Measurements from ENCODE around the gene SLC66A2.

SLC66A2 gene

GRCh38 chr18:79982736-79983135 lies 31.3 kb upstream of the SLC66A2 start:
- Histone ChIP-seq H3K27me3 (ENCODE audit: insufficient read depth, low read length, poor library complexity, severe bottlenecking) (no peaks in the 10 kb centered on the region), H3K4me3 (ENCODE audit: low read length, poor library complexity, severe bottlenecking) (peak overlapping the region; percentile 56), H3K9me2 (replicated peaks; ENCODE audit: low read depth, low read length) (no peaks in the 10 kb centered on the region), H3K9ac (ENCODE audit: low read depth, low read length, poor library complexity, severe bottlenecking) (no peak overlapping the region), H3F3A (ENCODE audit: low read depth) (no peaks in the 10 kb centered on the region), H4K20me1 (ENCODE audit: insufficient read depth, low read length, poor library complexity, severe bottlenecking) (peaks cover 92% of the 10 kb centered on the region), H3K36me3 (ENCODE audit: insufficient read depth, low read length) (no peaks in the 10 kb centered on the region), H2AFZ (ENCODE audit: low read length) (no peak overlapping the region), H3K79me2 (ENCODE audit: insufficient read depth, low read length) (peaks cover 99% of the 10 kb centered on the region), H3K4me1 (ENCODE audit: insufficient read depth, low read length, poor library complexity, severe bottlenecking) (peaks cover 77% of the 10 kb centered on the region), H3K9me3 (ENCODE audit: insufficient read depth, low read depth, low read length) (no peaks in the 10 kb centered on the region), H3K4me2 (ENCODE audit: low read depth, low read length, poor library complexity, severe bottlenecking) (peak overlapping the region; percentile 94)
- TF ChIP-seq CTCF (conservative IDR thresholded peaks at IDR 0.05; ENCODE audit: low read length): no peak
- no peak for TF ChIP-seq EZH2phosphoT487 (IDR thresholded peaks at IDR 0.05; ENCODE audit: borderline replicate concordance)

GRCh38 chr18:79980585-79980984 lies 29.1 kb upstream of the SLC66A2 start:
- Histone ChIP-seq H3K27me3 (ENCODE audit: insufficient read depth, low read length, poor library complexity, severe bottlenecking) (no peaks in the 10 kb centered on the region), H3K9me3 (ENCODE audit: insufficient read depth, low read depth, low read length) (no peaks in the 10 kb centered on the region), H3K4me2 (ENCODE audit: low read depth, low read length, poor library complexity, severe bottlenecking) (peak overlapping the region; percentile 49), H4K20me1 (ENCODE audit: insufficient read depth, low read length, poor library complexity, severe bottlenecking) (peaks cover 89% of the 10 kb centered on the region), H3K36me3 (ENCODE audit: insufficient read depth, low read length) (peaks cover 12% of the 10 kb centered on the region; the same call in 1 of the 2 replicates), H3F3A (ENCODE audit: low read depth) (no peaks in the 10 kb centered on the region), H3K79me2 (ENCODE audit: insufficient read depth, low read length) (peaks cover 99% of the 10 kb centered on the region), H2AFZ (ENCODE audit: low read length) (no peak overlapping the region), H3K4me3 (ENCODE audit: low read length, poor library complexity, severe bottlenecking) (peak overlapping the region; percentile 19), H3K9ac (ENCODE audit: low read depth, low read length, poor library complexity, severe bottlenecking) (peak overlapping the region; percentile 23), H3K4me1 (ENCODE audit: insufficient read depth, low read length, poor library complexity, severe bottlenecking) (peaks cover 56% of the 10 kb centered on the region), H3K9me2 (replicated peaks; ENCODE audit: low read depth, low read length) (no peaks in the 10 kb centered on the region)
- TF ChIP-seq CTCF (conservative IDR thresholded peaks at IDR 0.05; ENCODE audit: low read length) (no peak), EZH2phosphoT487 (IDR thresholded peaks at IDR 0.05; ENCODE audit: borderline replicate concordance) (no peak)

GRCh38 chr18:79979843-79980242 lies 28.4 kb upstream of the SLC66A2 start:
- H3F3A ChIP-seq (ENCODE audit: low read depth): no peaks in the 10 kb centered on the region
- H3K4me3 ChIP-seq (ENCODE audit: low read length, poor library complexity, severe bottlenecking): no peak overlapping the region
- H3K36me3 ChIP-seq (ENCODE audit: insufficient read depth, low read length): peaks cover 19% of the 10 kb centered on the region; the same call in 1 of the 2 replicates
- H3K27me3 ChIP-seq (ENCODE audit: insufficient read depth, low read length, poor library complexity, severe bottlenecking): no peaks in the 10 kb centered on the region
- H2AFZ ChIP-seq (ENCODE audit: low read length): no peak overlapping the region
- H3K9me3 ChIP-seq (ENCODE audit: insufficient read depth, low read depth, low read length): no peaks in the 10 kb centered on the region
- peak overlapping the region; percentile 49 for H3K4me2 ChIP-seq (ENCODE audit: low read depth, low read length, poor library complexity, severe bottlenecking)
- no peaks in the 10 kb centered on the region for H3K9me2 ChIP-seq (replicated peaks; ENCODE audit: low read depth, low read length)
- TF ChIP-seq CTCF (conservative IDR thresholded peaks at IDR 0.05; ENCODE audit: low read length): no peak
- no peak for TF ChIP-seq EZH2phosphoT487 (IDR thresholded peaks at IDR 0.05; ENCODE audit: borderline replicate concordance)
- H3K79me2 ChIP-seq (ENCODE audit: insufficient read depth, low read length): peaks cover 99% of the 10 kb centered on the region
- peaks cover 49% of the 10 kb centered on the region for H3K4me1 ChIP-seq (ENCODE audit: insufficient read depth, low read length, poor library complexity, severe bottlenecking)
- peaks cover 89% of the 10 kb centered on the region for H4K20me1 ChIP-seq (ENCODE audit: insufficient read depth, low read length, poor library complexity, severe bottlenecking)
- peak overlapping the region; percentile 23 for H3K9ac ChIP-seq (ENCODE audit: low read depth, low read length, poor library complexity, severe bottlenecking)
